Testis (tissue), 3 donors: Measurements from ENCODE around the gene ZNF841. TPM values are rescaled to one million over a fixed set of nuclear protein-coding genes. Genes with fewer than 3 reads are reported as not detected.
"Not testable (repeated sequence)": the region's sequence is repeated elsewhere in the genome, so short reads cannot be mapped to it uniquely, and the experiment has no call there.

Experiments
- DNase-seq: peaks from one replicate; pipeline ENCODE4 v3.0.0-alpha.2; 2019
- H3K27ac ChIP-seq, 2 donors: fragments of 200-600 bp; sonication (generic); one replicate each; pipeline ENCODE4 v1.5.1; 2019
- H3K27me3 ChIP-seq: fragments of 200-600 bp; sonication (generic); one replicate; pipeline ENCODE4 v1.5.1; 2019
- H3K36me3 ChIP-seq: fragments of 200-600 bp; sonication (generic); one replicate; pipeline ENCODE4 v1.5.1; 2017; ENCODE audit warnings: low read depth; ENCODE audit errors: missing control alignments
- H3K4me1 ChIP-seq: fragments of 200-600 bp; sonication (generic); one replicate; pipeline ENCODE4 v1.5.1; 2019
- H3K4me3 ChIP-seq, 2 donors: fragments of 200-600 bp; sonication (generic); one replicate each; pipeline ENCODE4 v1.5.1; 2017 to 2019
- H3K9me3 ChIP-seq: fragments of 200-600 bp; sonication (generic); one replicate; pipeline ENCODE4 v1.5.1; 2017
- POLR2A ChIP-seq: fragments of 450-650 bp; IDR thresholded peaks from one replicate; pipeline ENCODE4 v1.6.1; 2017; ENCODE audit warnings: antibody characterized with exemption, mild to moderate bottlenecking, moderate library complexity
- WGBS, 2 donors: methylation state at CpG; one replicate each; pipeline ENCODE4 v1.1.5; 2018; 5-methylcytosine and 5-hydroxymethylcytosine counted together
- intact Hi-C: fragments of 100-400 bp; cut with DNase I; formaldehyde crosslinking; loops from one replicate; pipeline ENCODE4 v1.15.1; 2023; ENCODE audit warnings: low total_unique reads
- polyA plus RNA-seq: library from polyadenylated mRNA; stranded (reverse); fragments of 350-450 nt; fragmentation: Illumina TruSeq; extraction: RNeasy Lipid Tissue Mini Kit (QIAGEN cat#74804); gene quantifications from one replicate; pipeline ENCODE4 v1.2.3, GENCODE V29; 2014; ENCODE audit warnings: low read depth, low replicate concordance; ENCODE audit not compliant: insufficient read depth
- small RNA-seq, 2 donors: library from RNA; depleted of rRNA; stranded (forward); fragments of <200 nt; gene quantifications; one replicate each; pipeline ENCODE3, GENCODE V24; 2016
- total RNA-seq, 2 donors: library from RNA; depleted of rRNA; stranded (reverse); fragments of >200 nt; gene quantifications; one replicate each; pipeline ENCODE4 v1.2.3, GENCODE V29; 2016
- TF ChIP-seq, protein P1 (sequence below), 3 experiments: fragments of 450-650 bp in 2 of 3; fragments of 200-600 bp in 1 of 3; sonication (generic) in 1 of 3; IDR thresholded peaks; one replicate each; pipeline ENCODE4 v1.5.1; 2016 to 2019; ENCODE audit warnings: antibody characterized with exemption in 3 of 3, mild to moderate bottlenecking in 2 of 3, moderate library complexity in 1 of 3

Gene ZNF841
- total and polyA plus RNA-seq, 3 donors from 2014 or later = 8.5 to 27.0 (median 26.9) TPM

DNA sequence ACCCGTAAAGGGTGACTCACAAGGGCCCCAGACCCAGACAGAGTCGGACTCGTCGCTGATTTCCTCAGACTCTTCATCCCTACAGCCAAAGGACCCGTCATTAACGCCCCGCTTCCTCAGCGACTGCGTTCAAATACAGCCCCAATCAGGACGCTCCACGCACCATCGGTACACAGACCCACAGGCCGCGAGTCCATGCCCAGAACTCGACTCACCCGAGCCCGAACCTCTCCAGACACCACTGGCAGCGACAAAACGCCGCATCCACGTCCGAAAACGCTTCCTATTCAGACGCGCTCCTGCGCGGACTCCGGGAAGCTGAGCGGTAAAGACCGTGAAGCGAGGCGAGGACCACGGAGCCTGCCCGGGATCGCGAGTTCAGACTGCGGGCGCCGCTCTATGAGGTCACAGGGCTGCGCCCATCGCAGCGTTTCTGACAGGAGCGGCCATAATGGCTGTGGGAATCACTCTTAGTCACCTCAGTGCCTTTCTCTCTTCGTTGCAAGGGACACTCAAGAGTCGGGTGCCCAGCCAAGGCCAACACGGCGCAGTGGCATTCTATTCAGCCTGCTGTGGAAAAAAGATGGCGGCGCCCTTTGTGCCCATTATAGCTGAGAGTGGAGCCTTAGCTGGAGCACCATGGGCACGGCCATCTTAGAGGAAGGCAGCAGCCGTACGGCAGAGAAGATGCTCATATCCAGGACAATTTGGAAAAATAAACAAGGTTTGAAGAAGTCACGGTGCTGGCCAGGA lies 67.4 kb downstream of the ZNF841 start, which contains the start of gene ZNF614:
Gene ZNF614, minus strand, starts transcription at position 353 of the 753 bp plus-strand sequence. CDS start 2,634 bp downstream, outside the sequence.
- Histone ChIP-seq H3K9me3 (no peaks in the 10 kb centered on the region), H3K4me3 (peak within 1 kb of the TSS; percentile 58 to 79), H3K27me3 (no peaks in the 10 kb centered on the region), H3K4me1 (peaks cover 6% of the 10 kb centered on the region), H3K36me3 (peaks cover 5% of the 10 kb centered on the region), H3K27ac (peak within 1 kb of the TSS; percentile 81 to 92)
- WGBS, 2 donors = 0 to 1% methylated on average over 32 to 51 of the region's 53 CpGs
- TF ChIP-seq POLR2A = no peak
- TF ChIP-seq, protein P1, sequence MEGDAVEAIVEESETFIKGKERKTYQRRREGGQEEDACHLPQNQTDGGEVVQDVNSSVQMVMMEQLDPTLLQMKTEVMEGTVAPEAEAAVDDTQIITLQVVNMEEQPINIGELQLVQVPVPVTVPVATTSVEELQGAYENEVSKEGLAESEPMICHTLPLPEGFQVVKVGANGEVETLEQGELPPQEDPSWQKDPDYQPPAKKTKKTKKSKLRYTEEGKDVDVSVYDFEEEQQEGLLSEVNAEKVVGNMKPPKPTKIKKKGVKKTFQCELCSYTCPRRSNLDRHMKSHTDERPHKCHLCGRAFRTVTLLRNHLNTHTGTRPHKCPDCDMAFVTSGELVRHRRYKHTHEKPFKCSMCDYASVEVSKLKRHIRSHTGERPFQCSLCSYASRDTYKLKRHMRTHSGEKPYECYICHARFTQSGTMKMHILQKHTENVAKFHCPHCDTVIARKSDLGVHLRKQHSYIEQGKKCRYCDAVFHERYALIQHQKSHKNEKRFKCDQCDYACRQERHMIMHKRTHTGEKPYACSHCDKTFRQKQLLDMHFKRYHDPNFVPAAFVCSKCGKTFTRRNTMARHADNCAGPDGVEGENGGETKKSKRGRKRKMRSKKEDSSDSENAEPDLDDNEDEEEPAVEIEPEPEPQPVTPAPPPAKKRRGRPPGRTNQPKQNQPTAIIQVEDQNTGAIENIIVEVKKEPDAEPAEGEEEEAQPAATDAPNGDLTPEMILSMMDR (IDR thresholded peaks at IDR 0.05) = no peak
- peak; percentile 94 for DNase-seq
- intact Hi-C loops = no loop called here

DNA sequence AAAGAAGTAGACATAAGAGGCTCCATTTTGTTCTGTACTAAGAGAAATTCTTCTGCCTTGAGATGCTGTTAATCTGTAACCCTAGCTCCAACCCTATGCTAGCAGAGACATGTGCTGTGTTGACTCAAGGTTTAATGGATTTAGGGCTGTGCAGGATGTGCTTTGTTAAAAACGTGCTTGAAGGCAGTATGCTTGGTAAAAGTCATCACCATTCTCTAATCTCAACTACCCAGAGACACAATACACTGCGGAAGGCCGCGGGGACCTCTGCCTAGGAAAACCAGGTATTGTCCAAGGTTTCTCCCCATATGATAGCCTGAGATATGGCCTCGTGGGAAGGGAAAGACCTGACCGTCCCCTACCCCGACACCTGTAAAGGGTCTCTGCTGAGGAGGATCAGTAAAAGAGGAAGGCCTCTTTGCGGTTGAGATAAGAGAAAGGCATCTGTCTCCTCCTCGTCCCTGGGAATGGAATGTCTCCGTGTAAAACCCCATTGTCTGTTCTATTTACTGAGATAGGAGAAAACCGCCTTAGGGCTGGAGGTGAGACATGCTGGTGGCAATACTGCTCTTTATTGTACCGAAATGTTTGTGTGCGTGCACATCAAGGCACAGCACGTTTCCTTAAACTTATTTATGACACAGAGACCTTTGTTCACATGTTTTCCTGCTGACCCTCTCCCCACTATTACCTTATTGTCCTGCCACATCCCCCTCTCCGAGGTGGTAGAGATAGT lies 69.1 kb downstream of the ZNF841 start:
- H3K4me1 ChIP-seq, H3K4me3 ChIP-seq, H3K27me3 ChIP-seq, DNase-seq, H3K36me3 ChIP-seq, H3K9me3 ChIP-seq, H3K27ac ChIP-seq, intact Hi-C loops: not testable (repeated sequence)
- WGBS, 2 donors = 79 to 84% methylated on average over 15 of the region's 15 CpGs

DNA sequence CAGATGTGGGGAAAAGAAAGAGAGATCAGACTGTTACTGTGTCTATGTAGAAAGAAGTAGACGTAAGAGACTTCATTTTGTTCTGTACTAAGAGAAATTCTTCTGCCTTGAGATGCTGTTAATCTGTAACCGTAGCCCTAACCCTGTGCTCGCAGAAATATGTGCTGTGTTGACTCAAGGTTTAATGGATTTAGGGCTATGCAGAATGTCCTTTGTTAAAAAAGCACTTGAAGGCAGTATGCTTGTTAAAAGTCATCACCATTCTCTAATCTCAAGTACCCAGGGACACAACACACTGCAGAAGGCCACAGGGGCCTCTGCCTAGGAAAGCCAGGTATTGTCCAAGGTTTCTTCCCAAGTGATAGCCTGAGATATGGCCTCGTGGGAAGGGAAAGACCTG lies 71.1 kb downstream of the ZNF841 start:
- DNase-seq, H3K27ac ChIP-seq, H3K36me3 ChIP-seq, H3K4me1 ChIP-seq, H3K4me3 ChIP-seq, intact Hi-C loops, H3K27me3 ChIP-seq, H3K9me3 ChIP-seq: not testable (repeated sequence)
- 94 to 97% methylated on average over 4 of the region's 4 CpGs for WGBS, 2 donors

DNA sequence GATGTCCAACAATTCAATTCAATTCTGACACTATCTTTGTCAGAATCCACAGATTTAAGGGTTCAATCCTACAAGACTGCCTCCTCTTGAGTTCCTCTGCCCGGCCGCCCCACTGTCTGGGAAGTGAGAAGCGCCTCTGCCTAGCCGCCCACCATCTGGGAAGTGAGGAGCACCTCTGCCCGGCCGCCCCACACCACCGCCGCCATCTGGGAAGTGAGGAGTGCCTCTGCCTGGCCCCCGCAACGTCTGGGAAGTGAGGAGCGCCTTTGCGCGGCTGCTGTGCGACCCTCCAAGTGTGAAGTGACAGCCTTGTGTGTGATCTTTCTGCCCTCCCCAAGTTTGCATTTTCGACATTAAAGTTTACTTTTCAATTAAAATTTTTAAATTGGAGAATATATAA lies 73.4 kb downstream of the ZNF841 start:
- H3K27me3 ChIP-seq = no peaks in the 10 kb centered on the region
- no peaks in the 10 kb centered on the region for H3K9me3 ChIP-seq
- DNase-seq = no peak
- intact Hi-C loops = no loop called here
- no peak overlapping the region for H3K27ac ChIP-seq
- H3K36me3 ChIP-seq = peaks cover 5% of the 10 kb centered on the region
- 97 to 99% methylated on average over 12 to 15 of the region's 15 CpGs for WGBS, 2 donors
- H3K4me1 ChIP-seq = peaks cover 4% of the 10 kb centered on the region
- no peak for TF ChIP-seq POLR2A
- TF ChIP-seq, protein P1 (IDR thresholded peaks at IDR 0.05) = no peak
- no peak overlapping the region for H3K4me3 ChIP-seq

DNA sequence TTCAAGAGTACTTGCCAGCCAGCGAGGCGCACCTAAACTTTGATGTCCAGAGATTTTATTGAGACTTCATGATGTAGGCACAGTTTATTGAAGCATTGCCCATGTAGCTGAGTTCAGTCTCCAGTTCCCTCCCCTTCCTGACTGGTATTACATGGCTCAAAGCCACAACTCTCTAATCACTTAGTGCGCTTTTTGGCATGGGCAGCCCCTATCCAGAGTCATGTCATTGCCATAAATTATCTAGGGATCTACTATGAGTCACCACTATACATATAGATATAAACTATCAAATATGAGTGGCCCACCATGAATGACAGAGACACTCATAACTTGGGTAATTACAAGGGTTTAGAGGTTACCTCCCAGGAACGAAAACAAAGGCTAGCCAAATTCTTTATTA lies 75.1 kb downstream of the ZNF841 start:
- Histone ChIP-seq H3K4me1 (no peaks in the 10 kb centered on the region), H3K9me3 (no peaks in the 10 kb centered on the region), H3K27ac (no peak overlapping the region), H3K4me3 (no peak overlapping the region), H3K27me3 (no peaks in the 10 kb centered on the region), H3K36me3 (peaks cover 5% of the 10 kb centered on the region)
- intact Hi-C loops = no loop called here
- no peak for DNase-seq
- WGBS, 2 donors = 94 to 98% methylated on average over 4 of the region's 4 CpGs
- TF ChIP-seq, protein P1 (IDR thresholded peaks at IDR 0.05) = no peak
- TF ChIP-seq POLR2A = no peak

Small RNAs within 50 kb of the gene (small RNA-seq; reads per million reads assigned to genes)
- 0 reads per million in 2 donors for gene RPL37P23

Other genes with a start within 250 kb of the ZNF841 start
- gene ZNF577, start 207.8 kb downstream of the ZNF841 start, total RNA-seq = 10 to 100 TPM; 65.2 to 85.2 TPM
- 43.5 TPM for gene ZNF577, start 207.8 kb downstream of the ZNF841 start, polyA plus RNA-seq
- gene ZNF649, start 190.7 kb downstream of the ZNF841 start, total RNA-seq = 10 to 100 TPM; 12.2 to 12.4 TPM
- 8.7 TPM for gene ZNF649, start 190.7 kb downstream of the ZNF841 start, polyA plus RNA-seq
- gene ZNF613, start 168.3 kb downstream of the ZNF841 start, total RNA-seq = 1 to 10 TPM; 9.2 to 9.4 TPM
- 2.8 TPM for gene ZNF613, start 168.3 kb downstream of the ZNF841 start, polyA plus RNA-seq
- 10 to 100 TPM; 18.0 to 19.0 TPM for gene ZNF350, start 108.9 kb downstream of the ZNF841 start, total RNA-seq
- 7.5 TPM for gene ZNF350, start 108.9 kb downstream of the ZNF841 start, polyA plus RNA-seq
- 10 to 100 TPM in 1 of 2 donors, 1 to 10 TPM in 1; 8.8 to 10.3 TPM for gene ZNF615, start 87.6 kb downstream of the ZNF841 start, total RNA-seq
- gene ZNF615, start 87.6 kb downstream of the ZNF841 start, polyA plus RNA-seq = 4.7 TPM
- gene ZNF614, start 67.4 kb downstream of the ZNF841 start, total RNA-seq = 10 to 100 TPM; 13.2 to 13.9 TPM
- 8.6 TPM for gene ZNF614, start 67.4 kb downstream of the ZNF841 start, polyA plus RNA-seq
- 10 to 100 TPM; 15.7 to 16.8 TPM for gene ZNF432, start 46.9 kb downstream of the ZNF841 start, total RNA-seq
- 11.6 TPM for gene ZNF432, start 46.9 kb downstream of the ZNF841 start, polyA plus RNA-seq
- 10 to 100 TPM in 1 of 2 donors, 1 to 10 TPM in 1; 9.0 to 11.3 TPM for gene ZNF616, start 44.2 kb upstream of the ZNF841 start, total RNA-seq
- 6.3 TPM for gene ZNF616, start 44.2 kb upstream of the ZNF841 start, polyA plus RNA-seq
- 1 to 10 TPM; 5.4 to 9.2 TPM for gene ZNF836, start 75.9 kb upstream of the ZNF841 start, total RNA-seq
- gene ZNF836, start 75.9 kb upstream of the ZNF841 start, polyA plus RNA-seq = 3.3 TPM
- 100 to 1,000 TPM; 262 to 289 TPM for gene PPP2R1A, start 94.3 kb upstream of the ZNF841 start, total RNA-seq
- gene PPP2R1A, start 94.3 kb upstream of the ZNF841 start, polyA plus RNA-seq = 181 TPM
- gene ZNF766, start 173.8 kb upstream of the ZNF841 start, total RNA-seq = 10 to 100 TPM; 15.8 to 35.7 TPM
- gene ZNF766, start 173.8 kb upstream of the ZNF841 start, polyA plus RNA-seq = 30.2 TPM
- gene ZNF480, start 201.4 kb upstream of the ZNF841 start, total RNA-seq = 1 to 10 TPM; 4.3 to 4.6 TPM
- 3.3 TPM for gene ZNF480, start 201.4 kb upstream of the ZNF841 start, polyA plus RNA-seq
- gene ZNF610, start 240.5 kb upstream of the ZNF841 start, total RNA-seq = 10 to 100 TPM; 11.1 to 21.5 TPM
- 16.6 TPM for gene ZNF610, start 240.5 kb upstream of the ZNF841 start, polyA plus RNA-seq